Endothelial cell of umbilical vein (primary cell): ENCODE results near the gene SPDYE4. TPM values are rescaled to one million over a fixed set of nuclear protein-coding genes. Genes with fewer than 3 reads are reported as not detected.

Source experiments
- Bru-seq: library from RNA; stranded (reverse); fragments of 400-500 nt; gene quantifications from one replicate; lab custom pipeline; 2021; lab: Mats Ljungman, UMichigan
- BruChase-seq, 2 experiments: library from RNA; stranded (reverse); fragments of 400-500 nt; gene quantifications; one replicate each; lab custom pipeline; 2021; lab: Mats Ljungman, UMichigan
- BruUV-seq: library from RNA; stranded (reverse); fragments of 400-500 nt; replicated peaks from 2 replicates; lab custom pipeline; 2021; lab: Mats Ljungman, UMichigan
- CTCF ChIA-PET: fragments of 300-600, 350-600 bp; sonication (Branson Sonifier 250); formaldehyde crosslinking; loops from one replicate; lab custom pipeline; 2021; ENCODE audit warnings: antibody characterized with exemption, inconsistent platforms; lab: Charles Lee
- POLR2A ChIA-PET: fragments of 300-600, 350-600 bp; sonication (Branson Sonifier 250); formaldehyde crosslinking; loops from one replicate; lab custom pipeline; 2021; ENCODE audit warnings: antibody characterized with exemption, inconsistent platforms; lab: Charles Lee
- DNase-seq: peaks from one replicate; pipeline ENCODE4 v3.0.0-alpha.2; 2011; ENCODE audit warnings: low read depth, low spot score
- FAIRE-seq: peaks from 2 replicates; lab custom pipeline; 2011; peaks lifted over from hg19 to GRCh38; lab: Jason Lieb, UNC
- H2AFZ ChIP-seq: 2 replicates; pipeline ENCODE4 v1.6.0; 2012; ENCODE audit warnings: low read depth, low read length, control low read depth, inconsistent platforms
- H3K27ac ChIP-seq: 2 replicates; pipeline ENCODE4 v1.5.1; 2011; ENCODE audit warnings: low read depth, mild to moderate bottlenecking, control low read depth, low read length, moderate library complexity; ENCODE audit not compliant: insufficient read depth
- H3K27me3 ChIP-seq, 2 experiments: 2 replicates each; pipeline versions ENCODE4 v1.6.0 to v1.6.1; 2011; ENCODE audit warnings: low read length in 2 of 2, mixed read lengths in 1 of 2; ENCODE audit not compliant: control insufficient read depth in 2 of 2, insufficient read depth in 2 of 2
- H3K36me3 ChIP-seq, 2 experiments: 2 replicates in 1 of 2; 3 replicates in 1 of 2; pipeline ENCODE4 v1.5.1; 2011; ENCODE audit warnings: low read length in 2 of 2, mild to moderate bottlenecking in 1 of 2, moderate library complexity in 1 of 2; ENCODE audit not compliant: control insufficient read depth in 2 of 2, insufficient read depth in 2 of 2; ENCODE audit errors: extremely low read depth in 1 of 2
- H3K4me1 ChIP-seq: 3 replicates; pipeline ENCODE4 v1.5.1; 2011; ENCODE audit warnings: mild to moderate bottlenecking, low read length; ENCODE audit not compliant: control insufficient read depth, insufficient read depth; ENCODE audit errors: extremely low read depth
- H3K4me2 ChIP-seq: 2 replicates; pipeline ENCODE4 v1.6.1; 2011; ENCODE audit warnings: low read length, control low read depth, mixed read lengths; ENCODE audit not compliant: insufficient read depth
- H3K4me3 ChIP-seq, 3 experiments: fragments of 200-600 bp in 1 of 3; sonication (generic), shearing (Covaris generic) in 1 of 3; replicated peaks in 1 of 3; 2 replicates each; pipeline ENCODE4 v1.5.1; 2011 to 2016; ENCODE audit warnings: control low read depth in 3 of 3, low read length in 3 of 3, mild to moderate bottlenecking in 2 of 3, inconsistent platforms in 1 of 3, low read depth in 1 of 3, moderate library complexity in 1 of 3; ENCODE audit not compliant: insufficient read depth in 1 of 3
- H3K79me2 ChIP-seq: 2 replicates; pipeline ENCODE4 v1.6.0; 2012; ENCODE audit warnings: low read length, inconsistent platforms; ENCODE audit not compliant: control insufficient read depth, insufficient read depth
- H3K9ac ChIP-seq: replicated peaks from 2 replicates; pipeline ENCODE3; 2011; ENCODE audit warnings: low read length, control low read depth; ENCODE audit not compliant: insufficient read depth; ENCODE audit errors: extremely low read depth
- H3K9me1 ChIP-seq: replicated peaks from 3 replicates; pipeline ENCODE4 v1.6.0; 2011; ENCODE audit warnings: mild to moderate bottlenecking, low read length; ENCODE audit not compliant: control insufficient read depth, insufficient read depth; ENCODE audit errors: extremely low read depth
- H3K9me3 ChIP-seq: replicated peaks from 2 replicates; pipeline ENCODE4 v1.5.1; 2012; ENCODE audit warnings: low read length, inconsistent platforms; ENCODE audit not compliant: control insufficient read depth, insufficient read depth
- H4K20me1 ChIP-seq: replicated peaks from 2 replicates; pipeline ENCODE3; 2011; ENCODE audit warnings: mild to moderate bottlenecking, low read length; ENCODE audit not compliant: control insufficient read depth, insufficient read depth; ENCODE audit errors: extremely low read depth
- CTCF ChIP-seq, 2 donors: IDR thresholded peaks; 1 replicate in 1 of 2; 2 replicates in 1 of 2; pipeline ENCODE4 v1.5.1; 2011; ENCODE audit warnings: low read length in 2 of 2, mild to moderate bottlenecking in 2 of 2, moderate library complexity in 2 of 2, control low read depth in 1 of 2, inconsistent platforms in 1 of 2, low read depth in 1 of 2; ENCODE audit not compliant: insufficient read depth in 1 of 2; ENCODE audit errors: extremely low read depth in 1 of 2
- EZH2 ChIP-seq: IDR thresholded peaks from 2 replicates; pipeline ENCODE4 v1.6.1; 2012; ENCODE audit warnings: borderline replicate concordance, low read depth, mild to moderate bottlenecking, moderate library complexity, low read length, inconsistent platforms; ENCODE audit not compliant: severe bottlenecking
- FOS ChIP-seq: IDR thresholded peaks from 2 replicates; pipeline ENCODE4 v1.6.1; 2011; ENCODE audit warnings: mild to moderate bottlenecking, low read length, moderate library complexity, borderline replicate concordance; ENCODE audit not compliant: insufficient read depth
- GATA2 ChIP-seq: IDR thresholded peaks from 2 replicates; pipeline ENCODE4 v1.7.0; 2011; ENCODE audit warnings: low read depth, mild to moderate bottlenecking, moderate library complexity, mixed read lengths, low read length; ENCODE audit not compliant: insufficient read length, insufficient read depth
- JUN ChIP-seq: IDR thresholded peaks from 2 replicates; pipeline ENCODE4 v1.6.1; 2011; ENCODE audit warnings: borderline replicate concordance, low read depth; ENCODE audit not compliant: insufficient read length, insufficient read depth
- MYC ChIP-seq: IDR thresholded peaks from one replicate; pipeline ENCODE4 v1.6.1; 2011; ENCODE audit warnings: mild to moderate bottlenecking, low read depth, low read length
- POLR2A ChIP-seq: IDR thresholded peaks from 2 replicates; pipeline ENCODE4 v1.6.1; 2012; ENCODE audit warnings: low read depth, mild to moderate bottlenecking, control low read depth, low read length
- POLR2AphosphoS5 ChIP-seq: IDR thresholded peaks from 2 replicates; pipeline ENCODE4 v1.6.1; 2012; ENCODE audit warnings: low read depth, mild to moderate bottlenecking, control low read depth, low read length, moderate library complexity; ENCODE audit not compliant: insufficient read depth
- dilution Hi-C: fragments of 300-500 bp; cut with MboI; formaldehyde crosslinking; loops from one replicate; pipeline ENCODE4 v1.15.0; 2019; ENCODE audit warnings: low sequenced_read_pairs; ENCODE audit not compliant: extremely low pct_ligation_motif_present
- intact Hi-C: fragments of 100-400 bp; cut with micrococcal nuclease; formaldehyde crosslinking; loops from one replicate; pipeline ENCODE4 v1.10.0; 2022
- long read RNA-seq: library from polyadenylated mRNA; stranded (forward); transcript quantifications from one replicate; pipeline ENCODE4 v2.0.0, GENCODE V29; 2021
- polyA minus RNA-seq, 3 experiments: library from RNA; depleted of rRNA, polyadenylated mRNA; stranded (reverse); fragments of >200 nt; gene quantifications; 1 replicate in 1 of 3; 2 replicates in 2 of 3; pipeline ENCODE4 v1.2.3, GENCODE V29; 2011
- polyA plus RNA-seq, 4 experiments: library from polyadenylated mRNA; depleted of rRNA in 3 of 4; stranded (reverse) in 3 of 4; unstranded in 1 of 4; fragments of >200 nt; gene quantifications; 2 replicates each; pipeline versions ENCODE4 v1.2.1 to v1.2.3, GENCODE V29; 2011 to 2012; ENCODE audit warnings: missing spikeins in 1 of 4
- total RNA-seq: library from RNA; stranded (reverse); gene quantifications from 2 replicates; pipeline ENCODE4 v1.2.3, GENCODE V29; 2021
- TF ChIP-seq, protein P1 (sequence below): IDR thresholded peaks from 2 replicates; pipeline ENCODE4 v1.6.1; 2011; ENCODE audit not compliant: insufficient read depth, insufficient read length

Gene SPDYE4, protein sequence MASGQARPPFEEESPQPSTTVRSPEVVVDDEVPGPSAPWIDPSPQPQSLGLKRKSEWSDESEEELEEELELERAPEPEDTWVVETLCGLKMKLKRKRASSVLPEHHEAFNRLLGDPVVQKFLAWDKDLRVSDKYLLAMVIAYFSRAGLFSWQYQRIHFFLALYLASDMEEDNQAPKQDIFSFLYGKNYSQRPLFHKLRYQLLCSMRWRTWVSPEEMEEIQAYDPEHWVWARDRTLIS
- total RNA-seq, result not detected in 2 replicates
- not detected in 2 replicates for polyA plus RNA-seq
- not detected in 2 replicates for polyA plus RNA-seq (2011; cell fraction: cytosol; rRNA removed)
- polyA plus RNA-seq (2011; cell fraction: nucleus; rRNA removed), result not detected in 2 replicates
- polyA plus RNA-seq (2012), result not detected in 2 replicates
- polyA minus RNA-seq, result not detected in 2 replicates
- polyA minus RNA-seq (2011; cell fraction: cytosol; rRNA and poly(A)+ RNA removed), result not detected
- not detected in 2 replicates for polyA minus RNA-seq (2011; cell fraction: nucleus; rRNA and poly(A)+ RNA removed)
- Bru-seq, nascent RNA, result not detected
- BruChase-seq, experiment 1, labeled RNA remaining after a 6-hour chase, result not detected
- not detected for BruChase-seq, experiment 2, labeled RNA remaining after a 2-hour chase
- long read RNA-seq, result 0 reads

DNA sequence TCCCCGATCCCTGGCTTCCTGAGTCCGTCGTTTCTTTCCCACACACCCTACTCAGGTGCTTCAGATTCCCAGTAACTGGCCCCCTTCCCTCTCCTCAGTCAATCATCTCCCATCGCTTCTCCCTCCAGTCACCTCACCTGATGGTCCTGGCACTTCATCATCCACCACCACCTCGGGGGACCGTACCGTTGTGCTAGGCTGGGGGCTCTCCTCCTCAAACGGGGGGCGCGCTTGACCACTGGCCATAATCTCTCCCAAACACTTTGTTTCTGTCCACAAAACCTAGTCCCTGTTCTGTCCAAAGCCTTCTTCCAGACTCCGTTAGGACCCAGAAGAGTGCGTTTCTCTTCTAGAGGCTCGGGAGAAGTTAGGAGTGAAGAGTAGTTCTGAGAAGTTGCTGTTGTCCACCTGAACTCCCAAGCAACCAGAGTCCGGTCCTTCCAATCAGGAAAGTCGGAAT, at the start of gene SPDYE4:
Gene SPDYE4 (minus strand): TSS at position 410 of the 460 bp plus-strand sequence. CDS start 164 bp downstream, at position 246.
- ChIA-PET CTCF (interaction anchor here (4.2 kb wide), 1 partner anchor 12 kb away, joined by 15 read pairs; no protein-coding TSS in a partner anchor), POLR2A (no interaction called here)
- Histone ChIP-seq H3K9me3 (no peaks in the 10 kb centered on the region), H3K9me1 (no peaks in the 10 kb centered on the region), H3K4me3 (no peak within 1 kb of the TSS), H3K79me2 (no peaks in the 10 kb centered on the region), H3K4me2 (no peak within 1 kb of the TSS), H3K36me3 (no peaks in the 10 kb centered on the region), H3K9ac (no peak within 1 kb of the TSS), H3K4me1 (no peaks in the 10 kb centered on the region), H3K27ac (no peak within 1 kb of the TSS), H2AFZ (no peak within 1 kb of the TSS), H4K20me1 (no peaks in the 10 kb centered on the region), H3K27me3 (peaks cover 4 to 5% of the 10 kb centered on the region in 2 experiments)
- FAIRE-seq (no peak), DNase-seq (no peak)
- no TSS peak for BruUV-seq
- dilution Hi-C loops, result no loop called here
- TF ChIP-seq POLR2AphosphoS5 (no peak), POLR2A (no peak), FOS (no peak), CTCF (IDR thresholded peaks at IDR 0.05; ENCODE audit: extremely low read depth in 1 of 2, insufficient read depth in 1 of 2, low read depth in 1 of 2, low read length in 2 of 2) (no peak), GATA2 (no peak), EZH2 (no peak), MYC (no peak), JUN (no peak)
- TF ChIP-seq, protein P1, sequence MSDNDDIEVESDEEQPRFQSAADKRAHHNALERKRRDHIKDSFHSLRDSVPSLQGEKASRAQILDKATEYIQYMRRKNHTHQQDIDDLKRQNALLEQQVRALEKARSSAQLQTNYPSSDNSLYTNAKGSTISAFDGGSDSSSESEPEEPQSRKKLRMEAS, result no peak
- intact Hi-C loops, result no loop called here
